ENCODE data around the gene EEIG1.

DNA sequence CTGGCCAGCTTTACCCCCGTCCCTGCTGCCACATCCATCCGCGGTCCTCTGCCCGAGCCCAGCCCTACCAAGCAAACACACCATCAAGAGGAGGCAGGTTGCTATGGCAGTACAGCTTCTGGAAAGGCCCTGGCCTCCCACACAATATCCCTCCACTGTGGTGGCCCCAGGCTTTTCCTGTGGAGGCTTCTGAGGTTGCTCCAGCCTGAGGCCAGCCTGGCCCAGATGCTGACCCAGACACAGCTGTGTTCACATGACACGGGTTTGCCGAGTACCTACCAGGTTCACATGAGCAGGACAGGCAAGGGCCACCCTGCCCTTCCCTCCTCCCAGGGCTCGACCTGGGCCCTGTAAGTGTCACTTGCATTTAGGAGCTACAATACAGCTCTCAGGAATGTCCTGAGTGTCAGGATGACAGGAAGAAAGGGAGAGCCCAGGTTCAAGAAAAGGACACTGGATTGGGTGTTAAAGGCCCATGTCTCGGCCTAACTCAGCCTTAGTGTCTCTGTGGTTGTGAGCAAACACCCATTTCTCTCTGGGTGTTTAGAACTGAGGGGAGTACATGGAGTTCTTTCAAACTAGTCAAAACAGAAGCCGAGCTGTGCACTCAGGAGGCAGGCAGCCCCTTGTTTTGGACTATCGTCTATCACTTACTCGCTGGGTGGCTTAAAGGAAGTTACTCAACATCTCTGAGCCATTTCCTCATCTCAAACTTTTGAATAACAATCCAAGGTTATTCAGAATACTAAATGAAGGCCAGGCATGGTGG is 46.2 kb upstream of the EEIG1 start:
- TF ChIP-seq POLR2A (IDR thresholded peaks at IDR 0.05), result no peak
- TF ChIP-seq, protein P1, sequence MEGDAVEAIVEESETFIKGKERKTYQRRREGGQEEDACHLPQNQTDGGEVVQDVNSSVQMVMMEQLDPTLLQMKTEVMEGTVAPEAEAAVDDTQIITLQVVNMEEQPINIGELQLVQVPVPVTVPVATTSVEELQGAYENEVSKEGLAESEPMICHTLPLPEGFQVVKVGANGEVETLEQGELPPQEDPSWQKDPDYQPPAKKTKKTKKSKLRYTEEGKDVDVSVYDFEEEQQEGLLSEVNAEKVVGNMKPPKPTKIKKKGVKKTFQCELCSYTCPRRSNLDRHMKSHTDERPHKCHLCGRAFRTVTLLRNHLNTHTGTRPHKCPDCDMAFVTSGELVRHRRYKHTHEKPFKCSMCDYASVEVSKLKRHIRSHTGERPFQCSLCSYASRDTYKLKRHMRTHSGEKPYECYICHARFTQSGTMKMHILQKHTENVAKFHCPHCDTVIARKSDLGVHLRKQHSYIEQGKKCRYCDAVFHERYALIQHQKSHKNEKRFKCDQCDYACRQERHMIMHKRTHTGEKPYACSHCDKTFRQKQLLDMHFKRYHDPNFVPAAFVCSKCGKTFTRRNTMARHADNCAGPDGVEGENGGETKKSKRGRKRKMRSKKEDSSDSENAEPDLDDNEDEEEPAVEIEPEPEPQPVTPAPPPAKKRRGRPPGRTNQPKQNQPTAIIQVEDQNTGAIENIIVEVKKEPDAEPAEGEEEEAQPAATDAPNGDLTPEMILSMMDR (IDR thresholded peaks at IDR 0.05), result no peak
